Transverse colon (tissue), 3 donors: ENCODE results near the gene PTPRN2.

Experiments
- EP300 ChIP-seq: sonication (generic); formaldehyde crosslinking; IDR thresholded peaks from one replicate; pipeline ENCODE4 v1.6.1; 2017; ENCODE audit warnings: antibody characterized with exemption, low read depth
- POLR2A ChIP-seq: fragments of 450-650 bp; IDR thresholded peaks from one replicate; pipeline ENCODE4 v1.6.1; 2016; ENCODE audit warnings: antibody characterized with exemption, mild to moderate bottlenecking, moderate library complexity
- TF ChIP-seq, protein P1 (sequence below), 5 experiments: fragments of 200-600 bp in 3 of 5; fragments of 450-650 bp in 2 of 5; sonication (generic) in 3 of 5; IDR thresholded peaks; 1 replicate in 2 of 5; 2 replicates in 3 of 5; pipeline ENCODE4 v1.5.1; 2016 to 2017; ENCODE audit warnings: antibody characterized with exemption in 5 of 5, inconsistent platforms in 3 of 5, mild to moderate bottlenecking in 2 of 5, moderate library complexity in 1 of 5

DNA sequence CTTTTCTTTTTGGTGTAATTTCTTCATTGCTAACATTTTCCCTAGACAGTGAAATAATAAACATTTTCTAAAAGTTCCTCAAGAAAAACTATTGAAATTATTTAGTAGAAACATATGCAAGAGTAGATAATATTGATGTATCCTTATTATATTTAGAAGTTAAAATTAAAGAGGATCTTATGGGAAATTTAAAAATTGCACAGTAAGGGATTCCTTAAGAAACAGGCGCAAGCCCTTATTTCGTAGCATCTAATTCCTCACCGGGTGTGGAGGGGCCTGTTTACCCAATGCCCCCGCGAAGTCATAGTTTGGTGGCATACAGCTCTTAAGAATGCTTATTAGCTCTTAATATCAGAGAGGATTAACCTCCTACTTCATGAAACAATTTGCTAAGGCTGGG, 783.7 kb downstream of the PTPRN2 start:
- TF ChIP-seq, protein P1, sequence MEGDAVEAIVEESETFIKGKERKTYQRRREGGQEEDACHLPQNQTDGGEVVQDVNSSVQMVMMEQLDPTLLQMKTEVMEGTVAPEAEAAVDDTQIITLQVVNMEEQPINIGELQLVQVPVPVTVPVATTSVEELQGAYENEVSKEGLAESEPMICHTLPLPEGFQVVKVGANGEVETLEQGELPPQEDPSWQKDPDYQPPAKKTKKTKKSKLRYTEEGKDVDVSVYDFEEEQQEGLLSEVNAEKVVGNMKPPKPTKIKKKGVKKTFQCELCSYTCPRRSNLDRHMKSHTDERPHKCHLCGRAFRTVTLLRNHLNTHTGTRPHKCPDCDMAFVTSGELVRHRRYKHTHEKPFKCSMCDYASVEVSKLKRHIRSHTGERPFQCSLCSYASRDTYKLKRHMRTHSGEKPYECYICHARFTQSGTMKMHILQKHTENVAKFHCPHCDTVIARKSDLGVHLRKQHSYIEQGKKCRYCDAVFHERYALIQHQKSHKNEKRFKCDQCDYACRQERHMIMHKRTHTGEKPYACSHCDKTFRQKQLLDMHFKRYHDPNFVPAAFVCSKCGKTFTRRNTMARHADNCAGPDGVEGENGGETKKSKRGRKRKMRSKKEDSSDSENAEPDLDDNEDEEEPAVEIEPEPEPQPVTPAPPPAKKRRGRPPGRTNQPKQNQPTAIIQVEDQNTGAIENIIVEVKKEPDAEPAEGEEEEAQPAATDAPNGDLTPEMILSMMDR (IDR thresholded peaks at IDR 0.05), result no peak
- no peak for TF ChIP-seq EP300
- no peak for TF ChIP-seq POLR2A
